ENCODE measurements around the gene SYNPO2. TPM values are rescaled to one million over a fixed set of nuclear protein-coding genes. Genes with fewer than 3 reads are reported as not detected.

The SYNPO2 gene
- total and polyA plus RNA-seq, 2 of the 8 experiments (the other 6 are each of a cell fraction or from before 2014, with no cell fraction given): 0.50 to 4.2 TPM

- no peak overlapping the region for H2AK5ac ChIP-seq (ENCODE audit: low read depth, low read length)
- no peak overlapping the region for H3K27ac ChIP-seq (ENCODE audit: low read depth, low read length)
- no peaks in the 10 kb centered on the region for H3K36me3 ChIP-seq (ENCODE audit: control insufficient read depth in 2 of 4, insufficient read depth in 4 of 4, low read length in 3 of 4)
- H2AFZ ChIP-seq (ENCODE audit: low read length): no peak overlapping the region
- H2BK120ac ChIP-seq (replicated peaks; ENCODE audit: low read depth, low read length): no peak overlapping the region
- FAIRE-seq: no peak
- H2BK12ac ChIP-seq (ENCODE audit: low read depth, low read length): no peak overlapping the region
- H3K18ac ChIP-seq (ENCODE audit: extremely low read depth, low read length): no peak overlapping the region
- H3K9me3 ChIP-seq (ENCODE audit: insufficient read depth in 2 of 2, low read depth in 1 of 2, low read length in 1 of 2): no peaks in the 10 kb centered on the region
- peaks cover 0 to 5% (median 0%) of the 10 kb centered on the region in 4 experiments; a peak in 1 of 7 replicates for H3K4me1 ChIP-seq (replicated peaks in 1 of 4; ENCODE audit: control insufficient read depth in 3 of 4, insufficient read depth in 4 of 4, low read length in 3 of 4)
- H2BK15ac ChIP-seq (ENCODE audit: low read length): no peak overlapping the region
- H3K79me2 ChIP-seq (ENCODE audit: control insufficient read depth in 1 of 2, insufficient read depth in 2 of 2, low read length in 2 of 2): no peaks in the 10 kb centered on the region
- H3K23ac ChIP-seq (ENCODE audit: insufficient read length): no peak overlapping the region
- H3K56ac ChIP-seq (replicated peaks; ENCODE audit: insufficient read length, low read depth, low read length): no peak overlapping the region
- H2BK5ac ChIP-seq (ENCODE audit: low read depth, low read length): no peak overlapping the region
- CTCF ChIA-PET (ENCODE audit: partially characterized antibody): no interaction called here
- no peak overlapping the region for H3K4me2 ChIP-seq (ENCODE audit: insufficient read depth in 1 of 2, low read depth in 2 of 2, low read length in 2 of 2)
- H4K5ac ChIP-seq (ENCODE audit: insufficient read length, low read depth, low read length): no peak overlapping the region
- no peaks in the 10 kb centered on the region for H3K23me2 ChIP-seq (ENCODE audit: low read depth, low read length)
- DNase-seq (ENCODE audit: low read depth in 1 of 2, low spot score in 2 of 2): no peak
- no peaks in the 10 kb centered on the region for H3K79me1 ChIP-seq (ENCODE audit: low read depth, low read length)
- peaks cover 0 to 1% (median 0%) of the 10 kb centered on the region in 4 experiments; a peak in 1 of 7 replicates for H3K27me3 ChIP-seq (replicated peaks in 1 of 4; ENCODE audit: control insufficient read depth in 3 of 4, extremely low read depth in 1 of 4, insufficient read depth in 3 of 4, low read length in 3 of 4)
- 83% methylated on average over 2 of the region's 2 CpGs; no CpG with 5 or more reads in 1 of the 2 experiments for WGBS, 2 experiments (ENCODE audit: extremely low coverage in 1 of 2, insufficient coverage in 1 of 2, insufficient read length in 1 of 2, insufficient replicate concordance in 2 of 2, low coverage in 1 of 2, low lambda C conversion rate in 2 of 2, missing lambda C conversion rate in 1 of 2)
- H3K14ac ChIP-seq (ENCODE audit: insufficient read length): no peak overlapping the region
- no peak overlapping the region for H4K8ac ChIP-seq (ENCODE audit: extremely low read depth, insufficient read depth, low read length)
- no peak overlapping the region for H2BK20ac ChIP-seq (ENCODE audit: low read length)
- no peak overlapping the region for H3K4ac ChIP-seq (replicated peaks; ENCODE audit: insufficient read length, low read depth, low read length)
- no peak overlapping the region for H3K4me3 ChIP-seq (ENCODE audit: extremely low read depth in 1 of 4, insufficient read depth in 2 of 4, low read depth in 3 of 4, low read length in 4 of 4)
- POLR2A ChIA-PET (ENCODE audit: partially characterized antibody): no interaction called here
- H3K9ac ChIP-seq (replicated peaks in 1 of 4; ENCODE audit: extremely low read depth in 1 of 4, low read depth in 3 of 4, low read length in 3 of 4): no peak overlapping the region
- no peak overlapping the region for H4K91ac ChIP-seq (replicated peaks; ENCODE audit: insufficient read length, low read length)
- no peaks in the 10 kb centered on the region for H4K20me1 ChIP-seq (replicated peaks in 1 of 2; ENCODE audit: control insufficient read depth in 1 of 2, insufficient read depth in 2 of 2, low read length in 2 of 2)
- TF ChIP-seq POLR2A (IDR thresholded peaks at IDR 0.05; ENCODE audit: control extremely low read depth in 1 of 2, low read depth in 2 of 2, low read length in 2 of 2): no peak
- no peak for TF ChIP-seq CBX8 (IDR thresholded peaks at IDR 0.05; ENCODE audit: borderline replicate concordance, low read depth, low read length)
- no peak for TF ChIP-seq RAD21 (IDR thresholded peaks at IDR 0.05 in 1 of 2, conservative IDR thresholded peaks at IDR 0.05 in 1 of 2; ENCODE audit: low read depth in 2 of 2, low read length in 2 of 2)
- TF ChIP-seq TEAD4 (IDR thresholded peaks at IDR 0.05; ENCODE audit: low read depth, low read length): no peak
- TF ChIP-seq SP1 (IDR thresholded peaks at IDR 0.05; ENCODE audit: low read depth, low read length): no peak
- no peak for TF ChIP-seq POLR2AphosphoS5 (IDR thresholded peaks at IDR 0.05; ENCODE audit: low read depth, low read length)
- no peak for TF ChIP-seq TBP (IDR thresholded peaks at IDR 0.05; ENCODE audit: low read depth, low read length)
- no peak for TF ChIP-seq USF2 (IDR thresholded peaks at IDR 0.05; ENCODE audit: low read length)
- no peak for TF ChIP-seq FOSL1 (IDR thresholded peaks at IDR 0.05; ENCODE audit: insufficient read depth, low read depth, low read length)
- no peak for TF ChIP-seq YY1 (IDR thresholded peaks at IDR 0.05; ENCODE audit: low read depth, low read length)
- no peak for TF ChIP-seq KDM4A (IDR thresholded peaks at IDR 0.05; ENCODE audit: low read depth, low read length, severe bottlenecking)
- TF ChIP-seq KDM1A (IDR thresholded peaks at IDR 0.05; ENCODE audit: borderline replicate concordance, low read length): no peak
- no peak for TF ChIP-seq HDAC6 (IDR thresholded peaks at IDR 0.05; ENCODE audit: low read depth, low read length)
- no peak for TF ChIP-seq MAX (IDR thresholded peaks at IDR 0.05)
Observed at GRCh38 chr4:118935819-118936218, 47.2 kb downstream of the SYNPO2 start.

Measured in H1 (cell line).